H1 (cell line): ENCODE data around the gene PRKCA.

Experiments used
- CBX8 ChIP-seq: fragments of 300-800, 300-1000 bp; sonication (generic); IDR thresholded peaks from 2 replicates; pipeline ENCODE4 v1.7.1; 2016; ENCODE audit warnings: low read depth, low read length, borderline replicate concordance
- CHD2 ChIP-seq: IDR thresholded peaks from 2 replicates; pipeline ENCODE4 v1.6.1; 2012; ENCODE audit warnings: low read length, improper control_type of control experiment
- CREB1 ChIP-seq: IDR thresholded peaks from 2 replicates; pipeline ENCODE4 v1.6.1; 2012; ENCODE audit warnings: inconsistent platforms
- EP300 ChIP-seq, 2 experiments: IDR thresholded peaks; 1 replicate in 1 of 2; 2 replicates in 1 of 2; pipeline ENCODE4 v1.6.1; 2011 to 2012; ENCODE audit warnings: low read depth in 2 of 2, low read length in 2 of 2, mild to moderate bottlenecking in 2 of 2, borderline replicate concordance in 1 of 2, inconsistent platforms in 1 of 2, moderate library complexity in 1 of 2
- EZH2 ChIP-seq: fragments of 200-600 bp; sonication (generic); IDR thresholded peaks from 2 replicates; pipeline ENCODE4 v1.7.1; 2012; ENCODE audit warnings: low read depth, mild to moderate bottlenecking, moderate library complexity, low read length, inconsistent platforms; ENCODE audit not compliant: severe bottlenecking
- JUN ChIP-seq: IDR thresholded peaks from 2 replicates; pipeline ENCODE4 v1.6.1; 2011; ENCODE audit warnings: low read depth, mild to moderate bottlenecking, improper control_type of control experiment, low read length
- JUND ChIP-seq: IDR thresholded peaks from 2 replicates; pipeline ENCODE4 v1.6.1; 2011; ENCODE audit warnings: mild to moderate bottlenecking, improper control_type of control experiment, low read length
- KDM1A ChIP-seq: fragments of 200-600, 300-600 bp; sonication (generic); IDR thresholded peaks from 2 replicates; pipeline ENCODE4 v1.7.1; 2016; ENCODE audit warnings: mild to moderate bottlenecking, low read length, borderline replicate concordance
- POLR2AphosphoS5 ChIP-seq: IDR thresholded peaks from 2 replicates; pipeline ENCODE4 v1.6.1; 2011; ENCODE audit warnings: low read depth, low read length
- RAD21 ChIP-seq, 2 experiments: IDR thresholded peaks in 1 of 2; conservative IDR thresholded peaks in 1 of 2; 2 replicates each; pipeline ENCODE4 v1.6.1; 2011; ENCODE audit warnings: low read depth in 2 of 2, low read length in 2 of 2, improper control_type of control experiment in 1 of 2, inconsistent platforms in 1 of 2, mild to moderate bottlenecking in 1 of 2, moderate library complexity in 1 of 2
- SIN3A ChIP-seq, 2 experiments: IDR thresholded peaks in 1 of 2; conservative IDR thresholded peaks in 1 of 2; 2 replicates each; pipeline ENCODE4 v1.6.1; 2011 to 2012; ENCODE audit warnings: low read length in 2 of 2, improper control_type of control experiment in 1 of 2, low read depth in 1 of 2, mild to moderate bottlenecking in 1 of 2
- TF ChIP-seq, protein P1 (sequence below): IDR thresholded peaks from 2 replicates; pipeline ENCODE4 v1.6.1; 2012; ENCODE audit warnings: inconsistent platforms
- TF ChIP-seq, protein P2 (sequence below), 3 experiments: IDR thresholded peaks; 1 replicate in 2 of 3; 2 replicates in 1 of 3; pipeline versions ENCODE4 v1.5.1 to v1.6.1; 2011; ENCODE audit warnings: low read length in 3 of 3, mild to moderate bottlenecking in 3 of 3, inconsistent platforms in 2 of 3, low read depth in 1 of 3, moderate library complexity in 1 of 3; ENCODE audit not compliant: insufficient read depth in 1 of 3; ENCODE audit errors: control extremely low read depth in 1 of 3
- TF ChIP-seq, protein P3 (sequence below): IDR thresholded peaks from 2 replicates; pipeline ENCODE4 v1.6.1; 2012; ENCODE audit warnings: inconsistent platforms

DNA sequence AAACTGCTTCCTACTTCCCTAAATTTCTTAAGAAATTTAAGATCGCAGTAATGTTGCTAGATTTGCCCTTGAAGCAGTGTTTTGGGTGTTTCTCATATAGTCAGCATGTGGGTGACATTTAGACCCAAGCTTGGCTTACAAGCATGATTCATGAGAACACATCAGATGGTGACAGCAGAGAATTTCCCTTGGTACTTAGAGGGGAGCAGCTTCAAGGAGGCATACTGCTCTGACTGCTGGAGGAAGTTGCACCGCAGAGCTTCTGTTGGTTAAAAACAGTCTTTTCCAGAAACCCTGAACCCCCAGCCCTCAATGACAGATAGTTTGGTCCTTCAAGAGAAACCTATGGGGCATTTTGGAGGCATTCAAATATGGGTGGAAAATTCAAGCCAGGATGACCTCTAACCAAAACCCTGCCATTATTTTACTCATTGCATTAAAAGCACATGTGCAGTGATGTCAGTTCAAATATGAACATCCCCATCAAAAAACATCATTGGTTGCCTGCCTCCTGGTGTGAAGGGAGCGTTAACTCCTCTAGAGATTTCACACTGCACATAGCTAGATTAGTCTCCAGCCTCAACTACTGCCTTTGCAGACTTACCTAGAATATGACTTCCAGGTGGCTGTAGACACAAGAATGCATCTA lies 331.0 kb downstream of the PRKCA start:
- TF ChIP-seq EZH2 (no peak), EP300 (IDR thresholded peaks at IDR 0.05; ENCODE audit: borderline replicate concordance in 1 of 2, low read depth in 2 of 2, low read length in 2 of 2) (no peak), KDM1A (no peak), CHD2 (no peak), CREB1 (no peak), POLR2AphosphoS5 (no peak), RAD21 (IDR thresholded peaks at IDR 0.05 in 1 of 2, conservative IDR thresholded peaks at IDR 0.05 in 1 of 2; ENCODE audit: low read depth in 2 of 2, low read length in 2 of 2) (no peak), JUND (no peak), CBX8 (no peak), JUN (no peak), SIN3A (conservative IDR thresholded peaks at IDR 0.05 in 1 of 2, IDR thresholded peaks at IDR 0.05 in 1 of 2; ENCODE audit: low read depth in 1 of 2, low read length in 2 of 2) (no peak)
- TF ChIP-seq, protein P1, sequence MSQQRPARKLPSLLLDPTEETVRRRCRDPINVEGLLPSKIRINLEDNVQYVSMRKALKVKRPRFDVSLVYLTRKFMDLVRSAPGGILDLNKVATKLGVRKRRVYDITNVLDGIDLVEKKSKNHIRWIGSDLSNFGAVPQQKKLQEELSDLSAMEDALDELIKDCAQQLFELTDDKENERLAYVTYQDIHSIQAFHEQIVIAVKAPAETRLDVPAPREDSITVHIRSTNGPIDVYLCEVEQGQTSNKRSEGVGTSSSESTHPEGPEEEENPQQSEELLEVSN: no peak
- TF ChIP-seq, protein P2, sequence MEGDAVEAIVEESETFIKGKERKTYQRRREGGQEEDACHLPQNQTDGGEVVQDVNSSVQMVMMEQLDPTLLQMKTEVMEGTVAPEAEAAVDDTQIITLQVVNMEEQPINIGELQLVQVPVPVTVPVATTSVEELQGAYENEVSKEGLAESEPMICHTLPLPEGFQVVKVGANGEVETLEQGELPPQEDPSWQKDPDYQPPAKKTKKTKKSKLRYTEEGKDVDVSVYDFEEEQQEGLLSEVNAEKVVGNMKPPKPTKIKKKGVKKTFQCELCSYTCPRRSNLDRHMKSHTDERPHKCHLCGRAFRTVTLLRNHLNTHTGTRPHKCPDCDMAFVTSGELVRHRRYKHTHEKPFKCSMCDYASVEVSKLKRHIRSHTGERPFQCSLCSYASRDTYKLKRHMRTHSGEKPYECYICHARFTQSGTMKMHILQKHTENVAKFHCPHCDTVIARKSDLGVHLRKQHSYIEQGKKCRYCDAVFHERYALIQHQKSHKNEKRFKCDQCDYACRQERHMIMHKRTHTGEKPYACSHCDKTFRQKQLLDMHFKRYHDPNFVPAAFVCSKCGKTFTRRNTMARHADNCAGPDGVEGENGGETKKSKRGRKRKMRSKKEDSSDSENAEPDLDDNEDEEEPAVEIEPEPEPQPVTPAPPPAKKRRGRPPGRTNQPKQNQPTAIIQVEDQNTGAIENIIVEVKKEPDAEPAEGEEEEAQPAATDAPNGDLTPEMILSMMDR (IDR thresholded peaks at IDR 0.05; ENCODE audit: control extremely low read depth in 1 of 3, insufficient read depth in 1 of 3, low read depth in 1 of 3, low read length in 3 of 3): no peak
- TF ChIP-seq, protein P3, sequence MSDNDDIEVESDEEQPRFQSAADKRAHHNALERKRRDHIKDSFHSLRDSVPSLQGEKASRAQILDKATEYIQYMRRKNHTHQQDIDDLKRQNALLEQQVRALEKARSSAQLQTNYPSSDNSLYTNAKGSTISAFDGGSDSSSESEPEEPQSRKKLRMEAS: no peak
